RWPE1 (cell line): ENCODE results near the gene PTPRN2.
"Not testable (repeated sequence)": the region's sequence is repeated elsewhere in the genome, so short reads cannot be mapped to it uniquely, and the experiment has no call there.

Source experiments
- CTCF ChIA-PET: fragments of 350-600 bp; sonication (Branson Sonifier 250); formaldehyde crosslinking; extraction: SDS; loops from one replicate; lab custom pipeline; 2021; lab: Yijun Ruan, JAX
- POLR2A ChIA-PET: fragments of 400-600 bp; formaldehyde crosslinking; extraction: SDS; loops from one replicate; lab custom pipeline; 2020; ENCODE audit warnings: antibody characterized with exemption; ENCODE audit not compliant: low non-redundant PET; lab: Yijun Ruan, JAX
- DNase-seq: peaks from one replicate; pipeline ENCODE4 v3.0.0; 2012; ENCODE audit warnings: low spot score
- H3K27ac ChIP-seq: fragments of 450-650 bp; 2 replicates; pipeline ENCODE4 v1.5.1; 2017
- CTCF ChIP-seq: fragments of 450-650 bp; conservative IDR thresholded peaks from 2 replicates; pipeline ENCODE4 v1.5.1; 2017; ENCODE audit warnings: low read depth, mild to moderate bottlenecking

Gene PTPRN2

GRCh38 chr7:158296798-158297104, 290.9 kb downstream of the PTPRN2 start:
- no peak for DNase-seq
- no peak overlapping the region for H3K27ac ChIP-seq
- CTCF ChIA-PET: no interaction called here
- POLR2A ChIA-PET: no interaction called here
- TF ChIP-seq CTCF: no peak

- no peak overlapping the region for H3K27ac ChIP-seq
- DNase-seq: no peak
- ChIA-PET CTCF (no interaction called here), POLR2A (no interaction called here)
- no peak for TF ChIP-seq CTCF
Observed at GRCh38 chr7:158295966-158296797, 291.4 kb downstream of the PTPRN2 start.

GRCh38 chr7:158294468-158295215, 293.0 kb downstream of the PTPRN2 start:
- POLR2A ChIA-PET, H3K27ac ChIP-seq, DNase-seq, CTCF ChIA-PET: not testable (repeated sequence)

- ChIA-PET CTCF (no interaction called here), POLR2A (no interaction called here)
- no peak for TF ChIP-seq CTCF
- no peak for DNase-seq
- no peak overlapping the region for H3K27ac ChIP-seq
Observed at GRCh38 chr7:158292948-158293347, 294.7 kb downstream of the PTPRN2 start.

- H3K27ac ChIP-seq: no peak overlapping the region
- CTCF ChIA-PET: no interaction called here
- TF ChIP-seq CTCF: no peak
- POLR2A ChIA-PET: no interaction called here
- DNase-seq: no peak
Observed at GRCh38 chr7:158291998-158292397, 295.6 kb downstream of the PTPRN2 start.

GRCh38 chr7:158289761-158290523, 297.7 kb downstream of the PTPRN2 start:
- DNase-seq: no peak
- TF ChIP-seq CTCF: no peak
- POLR2A ChIA-PET: no interaction called here
- no peak overlapping the region for H3K27ac ChIP-seq
- CTCF ChIA-PET: no interaction called here
